CD4-positive, alpha-beta T cell treated with Interleukin-15 for 1 hour (primary cell): ENCODE data around the gene REC8.

Source experiments
- DNase-seq: peaks from one replicate; pipeline ENCODE4 v3.0.0-alpha.2; 2020

The REC8 gene

DNA sequence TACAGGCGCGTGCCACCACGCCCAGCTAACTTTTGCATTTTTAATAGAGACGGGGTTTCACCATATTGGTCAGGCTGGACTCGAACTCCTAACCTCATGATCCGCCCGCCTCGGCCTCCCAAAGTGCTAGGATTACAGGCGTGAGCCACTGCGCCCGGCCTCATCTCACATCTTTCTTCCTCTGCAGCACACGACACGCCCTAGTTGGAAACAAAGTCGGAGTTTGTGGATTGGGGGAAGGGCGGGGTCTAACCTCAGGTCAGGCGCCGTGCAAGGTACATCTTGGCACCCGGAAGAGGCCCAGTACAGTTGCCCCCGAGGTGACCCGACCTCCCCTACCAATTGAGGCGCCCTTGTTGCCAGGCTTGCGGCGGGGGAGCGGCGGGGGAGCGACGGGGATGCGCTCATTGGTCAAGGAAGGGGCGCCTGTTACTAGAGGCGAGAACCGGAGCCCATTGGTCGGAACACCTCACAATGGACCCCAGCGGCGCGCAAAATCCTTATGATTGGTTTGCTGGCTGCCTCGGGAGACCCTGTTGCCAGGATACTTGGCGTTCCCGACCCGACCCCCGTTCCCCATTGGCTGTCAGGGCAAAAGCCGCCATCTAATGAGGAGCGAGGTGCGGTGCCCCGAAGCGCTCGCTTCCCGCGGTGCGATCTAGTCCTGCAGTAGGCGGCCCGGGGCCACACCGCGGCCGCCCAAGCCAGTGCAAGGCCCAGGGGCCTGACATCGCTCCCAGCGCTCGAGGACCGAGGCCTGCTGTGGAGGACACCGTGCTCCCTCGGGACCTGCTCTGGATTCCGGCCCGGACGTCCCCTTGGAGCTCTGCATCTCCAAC, at the start of gene REC8:
REC8 (plus strand) TSS at position 659 of the 839 bp plus-strand sequence. CDS start 473 bp downstream, outside the sequence.
- DNase-seq: peak; percentile 88

- no peak for DNase-seq
Observed at GRCh38 chr14:24122416-24122815, 49.5 kb upstream of the REC8 start.

- no peak for DNase-seq
Observed at GRCh38 chr14:24122898-24123297, 49.0 kb upstream of the REC8 start.

- peak; percentile 20 for DNase-seq
Observed at GRCh38 chr14:24123424-24124417, 48.2 kb upstream of the REC8 start.

DNA sequence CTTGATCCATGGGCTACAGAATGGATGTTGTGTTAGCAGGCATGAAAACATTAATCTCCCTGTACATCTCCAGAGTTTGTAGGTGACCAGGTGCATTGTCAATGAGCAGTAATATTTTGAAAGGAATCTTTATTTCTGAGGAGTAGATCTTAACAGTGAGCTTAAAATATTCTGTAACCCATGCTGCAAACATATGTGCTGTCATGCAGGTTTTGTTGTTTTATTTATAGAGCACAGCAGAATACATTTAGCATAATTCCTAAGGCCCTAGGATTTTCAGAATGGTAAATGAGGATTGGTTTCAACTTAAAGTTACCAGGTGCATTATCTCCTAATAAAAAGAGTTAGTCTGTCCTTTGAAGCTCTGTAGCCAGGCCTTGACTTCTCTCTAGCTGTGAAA, 44.9 kb upstream of the REC8 start:
- DNase-seq: no peak

DNA sequence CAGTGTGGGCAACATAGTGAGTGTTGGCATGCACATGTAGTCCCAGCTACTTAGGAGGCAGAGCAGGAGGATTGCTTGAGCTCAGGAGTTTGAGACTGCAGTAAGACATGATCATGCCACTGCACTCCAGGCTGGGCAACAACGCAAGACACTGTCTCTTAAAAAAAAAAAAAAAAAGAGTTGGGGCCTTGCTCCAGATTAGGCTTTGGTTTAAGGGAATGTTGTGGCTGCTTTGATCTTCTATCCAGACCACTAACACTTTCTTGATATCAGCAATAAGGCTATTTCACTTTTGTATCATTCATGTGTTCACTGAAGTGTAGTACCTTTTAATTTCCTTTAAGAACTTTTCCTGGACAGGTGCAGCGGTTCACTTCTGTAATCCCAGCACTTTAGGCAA, 44.2 kb upstream of the REC8 start:
- DNase-seq: no peak

DNA sequence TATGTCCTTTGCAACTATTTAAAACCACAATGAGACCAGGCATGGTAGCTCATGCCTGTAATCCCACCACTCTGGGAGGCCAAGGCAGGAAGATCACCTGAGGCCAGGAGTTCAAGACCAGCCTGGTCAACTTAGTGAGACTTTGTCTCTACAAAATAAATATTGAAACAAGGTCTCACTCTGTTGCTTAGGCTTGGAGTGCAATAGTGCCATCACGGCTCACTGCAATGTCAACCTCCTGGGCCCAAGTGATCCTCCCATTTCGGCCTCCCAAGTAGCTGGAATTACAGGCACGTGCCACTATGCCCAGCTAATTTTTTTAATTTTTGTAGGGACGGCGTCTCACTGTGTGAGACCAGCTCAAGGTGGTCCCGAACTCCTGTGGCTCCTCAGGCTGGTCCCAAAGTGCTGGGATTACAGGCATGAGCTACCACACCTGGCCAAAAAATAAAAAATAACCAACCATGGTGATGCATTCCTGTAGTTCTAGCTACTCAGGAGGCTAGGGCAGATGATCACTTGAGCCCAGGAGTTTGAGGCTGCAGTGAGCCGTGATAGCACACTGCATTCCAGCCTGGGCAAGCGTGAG, 42.4 kb upstream of the REC8 start:
- DNase-seq: no peak

DNA sequence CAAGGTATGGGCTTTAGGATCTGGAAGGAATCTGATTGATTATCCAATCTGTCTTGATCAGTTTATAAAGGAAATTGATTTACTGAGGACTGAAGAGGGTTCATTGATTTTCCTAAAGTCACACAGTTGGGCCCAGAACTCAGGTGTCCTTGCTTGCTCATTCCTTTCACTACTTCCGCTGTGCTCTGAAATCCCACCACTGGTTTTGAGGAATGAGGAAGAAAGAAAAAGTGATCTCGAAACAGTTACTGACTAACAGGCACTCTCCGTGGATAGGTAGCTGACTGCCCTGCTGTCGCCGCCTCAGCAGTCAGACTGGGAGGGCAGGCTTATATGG, 41.5 kb upstream of the REC8 start, which contains the start of gene FITM1:
FITM1 (plus strand) TSS at position 280 of the 337 bp plus-strand sequence. CDS start 905 bp downstream, outside the sequence.
- no peak for DNase-seq

DNA sequence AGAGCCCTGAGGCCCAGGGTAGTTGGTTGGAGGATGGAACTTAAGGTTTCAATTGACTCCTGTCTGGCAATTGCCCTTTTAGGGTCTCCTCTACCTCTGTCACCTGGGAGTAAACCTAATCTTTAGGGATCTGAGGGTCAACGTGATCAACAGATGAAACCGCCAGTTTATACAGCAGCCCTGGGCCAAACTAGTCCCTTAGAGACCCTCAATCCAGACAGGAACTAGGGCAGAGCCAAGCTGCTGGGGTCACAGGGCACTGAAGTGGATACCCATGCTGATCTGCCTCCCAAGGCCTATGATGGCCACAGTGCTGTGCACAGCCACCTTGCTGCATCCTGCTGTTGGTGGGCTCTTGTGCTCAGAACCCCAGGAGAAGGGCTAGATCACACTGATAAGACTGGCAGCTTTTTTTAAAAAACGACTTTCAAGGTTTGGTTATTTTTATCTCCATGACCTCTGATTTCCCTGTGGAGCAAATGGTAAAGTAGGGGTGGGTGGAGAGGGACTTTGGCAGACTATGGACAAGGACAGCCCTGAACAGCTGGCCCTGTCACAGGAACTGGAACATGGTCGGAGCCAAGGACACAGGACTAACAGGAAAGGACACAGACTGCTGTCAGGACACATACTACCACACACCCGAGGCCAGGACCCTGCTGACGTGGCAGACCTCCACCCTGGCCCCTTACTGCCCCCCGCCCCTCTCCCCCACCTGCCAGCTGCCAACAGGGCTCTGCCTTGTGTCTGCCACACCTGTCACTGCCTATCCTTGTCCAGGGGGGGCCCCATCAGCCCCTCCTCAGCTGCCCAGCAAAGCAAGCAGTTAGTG, 40.9 kb upstream of the REC8 start:
- no peak for DNase-seq

DNA sequence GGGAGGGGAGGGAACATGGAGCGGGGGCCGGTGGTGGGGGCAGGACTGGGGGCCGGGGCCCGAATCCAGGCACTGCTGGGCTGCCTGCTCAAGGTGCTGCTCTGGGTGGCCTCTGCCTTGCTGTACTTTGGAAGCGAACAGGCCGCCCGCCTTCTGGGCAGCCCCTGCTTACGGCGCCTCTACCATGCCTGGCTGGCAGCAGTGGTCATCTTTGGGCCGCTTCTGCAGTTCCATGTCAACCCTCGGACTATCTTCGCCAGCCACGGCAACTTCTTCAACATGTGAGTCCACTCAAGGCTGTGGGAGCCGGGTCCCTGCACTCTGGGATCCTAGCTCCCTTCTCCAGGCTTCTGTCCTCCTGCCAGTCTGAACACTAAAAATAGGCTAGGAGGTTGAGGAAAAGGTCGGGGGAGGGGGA, 40.3 kb upstream of the REC8 start:
- no peak for DNase-seq

DNA sequence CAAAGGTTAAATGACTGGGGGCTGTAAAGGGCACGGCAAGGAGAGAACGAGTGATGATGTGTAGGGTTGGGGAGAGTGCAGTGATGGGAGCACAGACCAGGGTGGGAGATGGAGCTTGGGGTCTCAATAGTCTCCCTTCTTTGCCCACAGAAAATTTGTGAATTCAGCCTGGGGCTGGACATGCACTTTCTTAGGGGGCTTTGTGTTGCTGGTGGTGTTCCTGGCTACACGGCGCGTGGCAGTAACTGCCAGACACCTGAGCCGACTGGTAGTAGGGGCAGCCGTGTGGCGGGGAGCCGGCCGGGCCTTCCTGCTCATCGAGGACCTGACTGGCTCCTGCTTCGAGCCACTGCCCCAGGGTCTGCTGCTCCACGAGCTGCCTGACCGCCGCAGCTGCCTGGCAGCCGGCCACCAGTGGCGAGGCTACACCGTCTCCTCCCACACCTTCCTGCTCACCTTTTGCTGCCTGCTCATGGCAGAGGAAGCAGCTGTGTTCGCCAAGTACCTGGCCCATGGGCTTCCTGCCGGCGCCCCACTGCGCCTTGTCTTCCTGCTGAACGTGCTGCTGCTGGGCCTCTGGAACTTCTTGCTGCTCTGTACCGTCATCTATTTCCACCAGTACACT, 39.7 kb upstream of the REC8 start:
- peak; percentile 18 for DNase-seq

- no peak for DNase-seq
Observed at GRCh38 chr14:24132976-24133375, 38.9 kb upstream of the REC8 start.

GRCh38 chr14:24133735-24134134, 38.1 kb upstream of the REC8 start:
- DNase-seq: no peak

DNA sequence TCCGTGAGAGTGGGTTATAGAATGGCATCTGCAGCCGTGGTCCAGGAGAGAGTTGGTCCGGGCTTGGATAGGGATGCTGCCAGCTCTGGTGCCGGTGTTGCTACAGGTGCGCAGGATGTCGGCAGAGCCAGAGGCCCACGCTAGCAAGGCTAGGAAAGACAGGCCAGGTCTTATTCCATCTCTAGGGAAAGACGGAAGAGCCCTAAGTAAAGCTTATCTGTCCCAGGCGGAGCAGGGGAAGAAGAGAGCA, 36.4 kb upstream of the REC8 start:
- DNase-seq: no peak

GRCh38 chr14:24135834-24136683, 35.8 kb upstream of the REC8 start, which contains the start of gene PSME1:
TSS of gene PSME1 (plus strand) at chr14:24136194. CDS start at chr14:24136263, 69 bp downstream.
- DNase-seq: peak; percentile 91

DNA sequence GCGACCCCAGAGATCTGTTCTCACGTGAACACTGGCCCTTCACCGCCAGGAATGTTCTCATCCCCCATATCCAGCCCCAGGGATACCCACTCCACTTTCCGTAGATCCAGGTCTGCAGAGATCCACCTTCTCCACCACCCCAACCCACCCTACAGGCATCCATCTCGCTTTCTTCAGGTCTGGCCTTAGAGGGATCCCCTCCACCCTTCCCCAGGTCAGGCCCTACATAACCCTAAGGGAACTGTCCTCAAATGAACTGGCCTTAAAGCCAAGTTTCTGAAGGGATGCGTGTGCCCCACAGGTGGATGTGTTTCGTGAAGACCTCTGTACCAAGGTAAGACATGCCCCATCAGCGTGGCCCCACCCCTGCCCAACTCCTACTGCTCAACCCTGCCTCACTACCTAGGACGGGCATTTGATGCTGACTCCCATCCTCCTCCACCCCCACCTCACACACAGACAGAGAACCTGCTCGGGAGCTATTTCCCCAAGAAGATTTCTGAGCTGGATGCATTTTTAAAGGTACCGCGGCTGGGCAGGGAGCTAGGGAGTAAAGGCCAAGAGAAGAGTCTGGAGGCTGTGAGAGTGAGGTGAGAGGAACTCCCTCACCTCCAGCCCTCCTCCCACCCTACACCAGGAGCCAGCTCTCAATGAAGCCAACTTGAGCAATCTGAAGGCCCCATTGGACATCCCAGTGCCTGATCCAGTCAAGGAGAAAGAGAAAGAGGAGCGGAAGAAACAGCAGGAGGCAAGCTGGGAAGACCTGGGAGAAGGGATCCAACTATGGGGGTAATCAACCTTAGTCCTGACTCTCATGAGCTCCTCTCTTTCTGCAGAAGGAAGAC, 35.0 kb upstream of the REC8 start:
- DNase-seq: no peak

DNA sequence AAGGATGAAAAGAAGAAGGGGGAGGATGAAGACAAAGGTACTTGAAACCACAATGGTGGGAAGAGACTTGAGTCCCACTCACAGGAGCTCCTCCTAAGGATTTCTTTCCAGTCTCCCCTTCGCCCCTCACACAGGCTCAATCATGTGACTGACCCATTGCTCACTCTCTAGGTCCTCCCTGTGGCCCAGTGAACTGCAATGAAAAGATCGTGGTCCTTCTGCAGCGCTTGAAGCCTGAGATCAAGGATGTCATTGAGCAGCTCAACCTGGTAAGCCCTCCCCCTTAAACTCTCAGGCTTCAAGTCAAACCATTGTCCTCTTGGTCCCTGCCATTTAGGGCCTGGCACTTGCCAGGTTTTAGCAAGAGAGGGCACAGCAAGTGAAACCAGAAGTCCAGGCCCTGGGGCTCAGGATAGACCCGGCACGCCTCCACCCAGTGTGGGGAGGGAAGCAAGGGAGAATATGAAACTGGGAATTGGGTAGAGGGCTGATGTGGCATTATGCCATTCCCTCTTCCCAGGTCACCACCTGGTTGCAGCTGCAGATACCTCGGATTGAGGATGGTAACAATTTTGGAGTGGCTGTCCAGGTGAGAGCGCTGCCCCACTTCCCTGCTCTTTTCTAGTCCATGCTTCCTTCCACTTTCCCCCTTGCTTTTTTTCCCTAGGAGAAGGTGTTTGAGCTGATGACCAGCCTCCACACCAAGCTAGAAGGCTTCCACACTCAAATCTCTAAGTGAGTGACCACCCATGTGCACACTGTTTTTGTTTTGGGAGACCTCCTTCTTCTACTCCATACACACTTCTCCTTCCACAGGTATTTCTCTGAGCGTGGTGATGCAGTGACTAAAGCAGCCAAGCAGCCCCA, 34.1 kb upstream of the REC8 start:
- DNase-seq: no peak

DNA sequence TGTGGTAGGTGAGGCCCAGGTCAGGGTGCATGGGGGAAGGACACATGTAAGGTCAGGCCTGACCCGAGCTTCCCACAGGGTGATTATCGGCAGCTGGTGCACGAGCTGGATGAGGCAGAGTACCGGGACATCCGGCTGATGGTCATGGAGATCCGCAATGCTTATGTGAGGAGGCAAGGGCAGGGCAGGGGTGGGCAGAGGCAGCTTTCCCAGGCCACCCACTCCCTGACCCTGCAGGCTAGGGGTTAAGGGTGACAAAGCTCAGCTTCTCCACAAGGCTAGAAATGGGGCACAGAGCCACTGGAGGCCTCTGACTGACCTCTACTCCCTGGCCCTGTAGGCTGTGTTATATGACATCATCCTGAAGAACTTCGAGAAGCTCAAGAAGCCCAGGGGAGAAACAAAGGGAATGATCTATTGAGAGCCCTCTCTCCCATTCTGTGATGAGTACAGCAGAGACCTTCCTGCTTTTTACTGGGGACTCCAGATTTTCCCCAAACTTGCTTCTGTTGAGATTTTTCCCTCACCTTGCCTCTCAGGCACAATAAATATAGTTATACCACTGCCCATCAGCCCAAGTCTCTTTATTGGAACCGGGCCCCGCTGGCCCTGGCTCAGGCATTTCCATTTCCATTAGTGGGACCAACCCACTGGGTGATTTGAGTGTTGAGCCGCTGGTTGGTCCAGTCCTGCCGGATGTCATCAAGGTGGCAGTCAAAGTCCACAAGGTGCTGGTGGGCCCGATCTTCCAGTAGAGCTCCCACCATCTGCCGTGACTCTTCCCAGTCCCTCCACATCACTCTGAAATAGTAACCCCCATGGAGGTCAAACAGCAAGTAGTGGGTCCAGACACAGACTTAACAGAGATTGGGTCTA, 33.2 kb upstream of the REC8 start:
- no peak for DNase-seq
